Parathyroid adenoma (tissue), 2 donors: Measurements from ENCODE around the gene NOC4L.
"Not testable (repeated sequence)": the region's sequence is repeated elsewhere in the genome, so short reads cannot be mapped to it uniquely, and the experiment has no call there.

Experiments
- H2AFZ ChIP-seq: fragments of 300-600 bp; sonication (generic); one replicate; pipeline ENCODE4 v1.7.0; 2017; ENCODE audit warnings: antibody characterized with exemption, mild to moderate bottlenecking
- H3K27ac ChIP-seq: fragments of 300-600 bp; sonication (generic); one replicate; pipeline ENCODE4 v1.7.0; 2017
- H3K27me3 ChIP-seq: fragments of 300-600 bp; sonication (generic); one replicate; pipeline ENCODE4 v1.7.0; 2017; ENCODE audit warnings: low read length; ENCODE audit not compliant: control insufficient read depth, insufficient read depth
- H3K36me3 ChIP-seq: fragments of 300-600 bp; sonication (generic); one replicate; pipeline ENCODE4 v1.7.0; 2017; ENCODE audit warnings: low read length; ENCODE audit not compliant: control insufficient read depth, insufficient read depth
- H3K4me1 ChIP-seq: fragments of 300-600 bp; sonication (generic); one replicate; pipeline ENCODE4 v1.7.0; 2017; ENCODE audit warnings: control low read depth
- H3K4me2 ChIP-seq: fragments of 300-600 bp; sonication (generic); one replicate; pipeline ENCODE4 v1.7.0; 2017; ENCODE audit warnings: low read length
- H3K4me3 ChIP-seq: fragments of 300-600 bp; sonication (generic); one replicate; pipeline ENCODE4 v1.7.0; 2017; ENCODE audit warnings: low read depth, low read length
- H3K79me2 ChIP-seq: fragments of 300-600 bp; sonication (generic); one replicate; pipeline ENCODE4 v1.7.0; 2017; ENCODE audit warnings: control low read depth
- H3K9ac ChIP-seq: fragments of 300-600 bp; sonication (generic); one replicate; pipeline ENCODE4 v1.7.0; 2017; ENCODE audit warnings: mild to moderate bottlenecking
- H3K9me3 ChIP-seq: fragments of 300-600 bp; sonication (generic); one replicate; pipeline ENCODE4 v1.7.0; 2017; ENCODE audit warnings: low read length; ENCODE audit not compliant: control insufficient read depth
- CTCF ChIP-seq: fragments of 300-600 bp; sonication (generic); IDR thresholded peaks from one replicate; pipeline ENCODE4 v1.7.0; 2017; ENCODE audit warnings: antibody characterized with exemption, mild to moderate bottlenecking
- donor health status: primary hyperparathyroidism.

Gene NOC4L

GRCh38 chr12:132133952-132134652 is 10.2 kb upstream of the NOC4L start:
- Histone ChIP-seq H3K4me3 (no peak overlapping the region), H3K9ac (no peak overlapping the region), H3K27ac (no peak overlapping the region), H3K79me2 (no peaks in the 10 kb centered on the region), H3K36me3 (no peaks in the 10 kb centered on the region), H3K9me3 (no peaks in the 10 kb centered on the region), H2AFZ (no peak overlapping the region), H3K4me2 (no peak overlapping the region), H3K27me3 (no peaks in the 10 kb centered on the region), H3K4me1 (no peaks in the 10 kb centered on the region)
- no peak for TF ChIP-seq CTCF

GRCh38 chr12:132134653-132135183 is 9.5 kb upstream of the NOC4L start:
- H3K9me3 ChIP-seq, H3K4me1 ChIP-seq, H3K4me3 ChIP-seq, H3K27ac ChIP-seq, H3K79me2 ChIP-seq, H3K4me2 ChIP-seq, H2AFZ ChIP-seq, H3K9ac ChIP-seq, H3K36me3 ChIP-seq, H3K27me3 ChIP-seq: not testable (repeated sequence)

- H3K36me3 ChIP-seq, H3K79me2 ChIP-seq, H3K9ac ChIP-seq: not testable (repeated sequence)
Observed at GRCh38 chr12:132136226-132136625, 8.0 kb upstream of the NOC4L start.

GRCh38 chr12:132137483-132138125 is 6.7 kb upstream of the NOC4L start:
- Histone ChIP-seq H3K27me3 (no peaks in the 10 kb centered on the region), H3K79me2 (peaks cover 8% of the 10 kb centered on the region), H3K36me3 (no peaks in the 10 kb centered on the region), H2AFZ (no peak overlapping the region), H3K4me1 (peaks cover 3% of the 10 kb centered on the region), H3K9ac (no peak overlapping the region), H3K4me2 (no peak overlapping the region), H3K27ac (no peak overlapping the region), H3K4me3 (no peak overlapping the region), H3K9me3 (no peaks in the 10 kb centered on the region)
- no peak for TF ChIP-seq CTCF

More at GRCh38 chr12:132136226-132136625, 8.0 kb upstream of the NOC4L start:
- H3K27me3 ChIP-seq, H3K4me3 ChIP-seq, H3K9me3 ChIP-seq, H3K4me1 ChIP-seq, H2AFZ ChIP-seq, H3K4me2 ChIP-seq, H3K27ac ChIP-seq: not testable (repeated sequence)

GRCh38 chr12:132138941-132139871 is 5.1 kb upstream of the NOC4L start:
- H3K4me1 ChIP-seq: peaks cover 3% of the 10 kb centered on the region
- H3K4me2 ChIP-seq: no peak overlapping the region
- no peaks in the 10 kb centered on the region for H3K36me3 ChIP-seq
- no peak for TF ChIP-seq CTCF
- no peaks in the 10 kb centered on the region for H3K27me3 ChIP-seq
- H3K79me2 ChIP-seq: peaks cover 9% of the 10 kb centered on the region
- H3K4me3 ChIP-seq: no peak overlapping the region
- no peak overlapping the region for H3K27ac ChIP-seq
- no peak overlapping the region for H2AFZ ChIP-seq
- no peak overlapping the region for H3K9ac ChIP-seq
- no peaks in the 10 kb centered on the region for H3K9me3 ChIP-seq
